GM19324 (cell line): ENCODE data around the gene PADI4.

ENCODE experiments used
- ATAC-seq: cut with Tn5 transposase; IDR thresholded peaks from one replicate; pipeline ENCODE4 v1.9.1; 2021; ENCODE audit warnings: mild to moderate bottlenecking, moderate library complexity; ENCODE audit not compliant: unreplicated experiment, low FRiP score

Gene PADI4, protein sequence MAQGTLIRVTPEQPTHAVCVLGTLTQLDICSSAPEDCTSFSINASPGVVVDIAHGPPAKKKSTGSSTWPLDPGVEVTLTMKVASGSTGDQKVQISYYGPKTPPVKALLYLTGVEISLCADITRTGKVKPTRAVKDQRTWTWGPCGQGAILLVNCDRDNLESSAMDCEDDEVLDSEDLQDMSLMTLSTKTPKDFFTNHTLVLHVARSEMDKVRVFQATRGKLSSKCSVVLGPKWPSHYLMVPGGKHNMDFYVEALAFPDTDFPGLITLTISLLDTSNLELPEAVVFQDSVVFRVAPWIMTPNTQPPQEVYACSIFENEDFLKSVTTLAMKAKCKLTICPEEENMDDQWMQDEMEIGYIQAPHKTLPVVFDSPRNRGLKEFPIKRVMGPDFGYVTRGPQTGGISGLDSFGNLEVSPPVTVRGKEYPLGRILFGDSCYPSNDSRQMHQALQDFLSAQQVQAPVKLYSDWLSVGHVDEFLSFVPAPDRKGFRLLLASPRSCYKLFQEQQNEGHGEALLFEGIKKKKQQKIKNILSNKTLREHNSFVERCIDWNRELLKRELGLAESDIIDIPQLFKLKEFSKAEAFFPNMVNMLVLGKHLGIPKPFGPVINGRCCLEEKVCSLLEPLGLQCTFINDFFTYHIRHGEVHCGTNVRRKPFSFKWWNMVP

DNA sequence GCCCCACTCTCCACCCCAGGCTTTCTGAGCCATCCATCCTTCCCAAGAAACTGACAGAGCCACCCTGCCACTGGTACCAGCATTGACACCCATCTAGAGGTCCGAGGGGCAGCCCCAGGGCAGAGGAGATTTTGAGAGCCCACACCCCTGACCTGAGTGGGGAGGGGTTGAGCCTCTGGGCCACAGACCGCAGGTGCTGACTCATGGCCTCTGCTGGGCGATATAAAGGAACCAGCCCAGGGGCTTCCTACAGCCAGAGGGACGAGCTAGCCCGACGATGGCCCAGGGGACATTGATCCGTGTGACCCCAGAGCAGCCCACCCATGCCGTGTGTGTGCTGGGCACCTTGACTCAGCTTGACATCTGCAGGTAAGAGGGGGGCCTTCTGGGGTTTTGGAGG, at the start of gene PADI4:
Gene PADI4 (plus strand): TSS at position 252 of the 400 bp plus-strand sequence. CDS start 26 bp downstream, at position 278.
- ATAC-seq, result no peak

DNA sequence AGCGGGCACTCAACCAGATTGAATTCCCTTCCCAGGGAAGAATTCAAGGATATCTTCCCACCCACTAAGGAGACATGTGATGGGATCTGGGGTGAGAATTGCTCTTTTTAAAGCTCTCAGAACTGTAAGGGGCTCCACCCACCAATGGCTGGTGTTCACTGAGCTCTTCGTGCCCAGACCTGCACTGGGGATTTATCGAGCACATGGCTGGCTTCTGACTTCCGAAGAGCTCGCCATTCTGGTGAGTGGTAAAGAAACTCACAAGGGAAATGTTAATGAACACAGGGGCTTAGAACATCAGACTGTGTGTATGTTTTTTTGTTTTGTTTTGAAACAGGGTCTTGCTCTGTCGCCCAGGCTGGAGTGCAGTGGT, 49.3 kb upstream of the PADI4 start:
- no peak for ATAC-seq

DNA sequence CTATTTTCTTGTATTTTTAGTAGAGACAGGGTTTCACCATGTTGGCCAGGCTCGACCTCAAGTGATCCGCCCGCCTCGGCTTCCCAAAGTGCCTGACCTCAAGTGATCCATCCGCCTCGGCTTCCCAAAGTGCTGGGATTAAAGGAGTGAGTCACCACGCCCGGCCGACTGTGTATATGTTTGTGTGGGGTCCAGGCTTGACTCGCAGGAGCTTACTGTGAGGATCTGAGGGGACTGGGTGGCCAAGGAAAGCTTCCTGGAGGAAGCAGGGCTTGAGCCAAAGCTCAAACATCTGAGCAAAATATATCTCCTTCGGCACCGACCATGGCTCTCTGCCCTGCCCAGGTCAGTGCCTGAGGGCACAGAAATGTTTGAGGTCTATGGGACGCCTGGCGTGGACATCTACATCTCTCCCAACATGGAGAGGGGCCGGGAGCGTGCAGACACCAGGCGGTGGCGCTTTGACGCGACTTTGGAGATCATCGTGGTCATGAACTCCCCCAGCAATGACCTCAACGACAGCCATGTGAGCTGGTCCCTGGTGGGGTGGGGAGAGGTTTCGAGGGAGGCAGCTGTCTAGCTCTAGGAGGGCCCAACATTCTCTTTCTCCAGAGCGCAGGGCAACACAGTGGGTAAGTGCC, 48.6 kb upstream of the PADI4 start:
- ATAC-seq, result no peak

DNA sequence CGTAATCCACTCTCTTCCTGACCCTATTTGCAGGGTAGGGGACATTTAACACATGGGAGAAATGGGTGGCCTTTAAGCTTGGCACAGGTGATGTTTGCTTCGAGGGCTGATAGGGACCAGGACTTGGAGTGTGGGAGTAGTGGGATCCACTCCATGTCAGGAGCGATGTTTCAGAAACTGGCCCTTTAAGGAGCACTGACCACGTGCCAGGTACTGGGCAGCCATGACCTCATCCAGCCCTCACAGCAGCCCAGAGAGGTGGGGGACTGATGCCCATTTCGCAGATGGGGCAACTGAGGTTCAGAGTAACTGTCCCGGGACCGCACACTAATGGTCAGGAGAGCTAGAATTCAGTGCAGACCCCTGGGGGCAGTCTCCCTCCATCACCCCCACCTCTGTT, 47.7 kb upstream of the PADI4 start:
- ATAC-seq, result no peak

DNA sequence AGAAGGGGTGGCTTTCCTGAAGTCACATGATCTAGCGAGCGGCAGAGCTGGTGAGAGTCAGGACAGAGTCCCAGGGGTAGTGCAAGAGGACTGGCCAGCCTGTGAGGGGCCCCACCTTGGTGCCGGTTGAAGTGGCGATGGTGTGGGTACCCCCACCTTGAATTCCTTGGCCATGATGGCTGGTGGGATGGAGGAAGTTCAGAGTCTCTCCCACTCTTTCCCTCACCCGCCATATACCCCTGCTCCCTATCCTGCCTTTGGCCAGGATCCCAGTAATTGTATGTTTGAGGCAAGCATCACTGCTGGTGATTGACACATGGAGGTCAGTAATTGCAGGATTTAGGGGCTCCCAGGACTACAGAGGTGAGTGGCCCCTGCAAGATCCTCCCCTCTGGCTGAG, 47.3 kb upstream of the PADI4 start:
- ATAC-seq, result no peak

DNA sequence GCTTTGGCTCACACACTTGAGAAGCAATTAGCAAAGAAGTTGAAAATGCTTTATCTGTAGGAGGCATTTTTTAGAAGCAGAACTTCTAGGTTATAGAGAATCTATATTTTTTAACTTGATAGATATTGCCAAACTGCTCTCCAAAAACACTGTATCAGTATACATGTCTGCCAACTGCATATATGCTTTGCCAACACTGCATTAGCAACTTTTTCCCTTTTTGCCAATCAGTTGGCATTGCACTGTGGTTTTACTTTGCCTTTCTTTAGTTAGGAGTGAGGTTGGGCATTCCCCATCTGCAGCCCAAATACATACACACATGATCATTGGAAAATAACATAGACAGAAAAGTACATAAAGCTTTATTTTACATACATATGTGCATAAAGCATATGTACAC, 44.1 kb upstream of the PADI4 start:
- ATAC-seq, result no peak

DNA sequence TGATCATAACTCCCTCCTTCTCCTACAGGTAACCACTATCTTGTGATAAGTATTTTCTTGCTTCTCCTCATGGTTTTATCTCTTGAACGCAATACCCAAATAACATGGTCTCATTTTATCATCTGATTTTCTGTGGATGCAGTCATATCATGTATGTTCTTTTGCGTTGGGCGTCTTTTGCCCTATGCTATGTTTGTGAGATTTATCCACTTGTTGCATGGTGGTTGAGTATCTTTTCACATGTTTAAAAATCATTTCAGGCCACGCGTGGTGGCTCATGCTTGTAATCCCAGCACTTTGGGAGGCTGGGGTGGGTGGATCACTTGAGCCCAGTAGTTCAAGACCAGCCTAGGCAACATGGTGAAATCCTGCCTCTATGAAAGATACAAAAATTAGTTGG, 43.5 kb upstream of the PADI4 start:
- no peak for ATAC-seq

DNA sequence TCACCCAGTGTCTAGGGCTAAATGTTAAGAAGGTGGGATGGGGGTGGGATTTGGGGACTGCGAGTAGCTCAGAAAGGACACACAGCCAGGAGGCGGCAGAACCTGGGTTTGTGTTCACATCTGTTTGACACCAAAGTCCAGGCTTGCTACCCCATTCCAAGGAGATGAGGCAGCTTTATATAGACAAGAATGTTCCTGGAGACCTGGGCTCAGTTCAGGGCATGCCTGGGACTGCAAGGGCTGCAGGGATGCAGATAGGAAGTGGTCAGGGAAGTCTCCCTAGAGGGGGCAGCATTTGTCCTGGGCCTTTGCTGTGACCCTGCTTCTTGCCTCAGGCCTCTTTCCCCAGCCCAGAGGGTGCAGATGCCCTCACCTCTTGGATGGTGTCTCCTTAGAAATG, 42.8 kb upstream of the PADI4 start:
- ATAC-seq, result no peak

DNA sequence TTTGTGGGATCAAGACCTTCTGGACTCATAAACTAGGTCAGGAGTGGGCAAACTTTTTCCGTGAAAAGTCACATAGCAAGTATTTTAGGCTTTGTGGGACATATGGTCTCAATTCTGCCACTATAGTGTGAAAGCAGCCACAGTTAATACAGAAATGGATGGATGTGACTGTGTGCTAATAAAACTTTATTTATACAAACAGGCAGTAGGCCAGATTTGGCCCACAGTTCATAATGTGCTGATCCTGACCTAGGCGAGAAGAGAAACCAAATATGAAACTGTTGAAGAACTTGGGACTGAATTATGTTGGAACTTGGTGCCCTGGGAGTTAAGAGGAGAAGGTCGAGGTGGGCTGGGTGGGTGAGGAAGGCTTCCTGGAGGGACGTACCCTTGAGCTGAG, 42.0 kb upstream of the PADI4 start:
- ATAC-seq, result no peak

DNA sequence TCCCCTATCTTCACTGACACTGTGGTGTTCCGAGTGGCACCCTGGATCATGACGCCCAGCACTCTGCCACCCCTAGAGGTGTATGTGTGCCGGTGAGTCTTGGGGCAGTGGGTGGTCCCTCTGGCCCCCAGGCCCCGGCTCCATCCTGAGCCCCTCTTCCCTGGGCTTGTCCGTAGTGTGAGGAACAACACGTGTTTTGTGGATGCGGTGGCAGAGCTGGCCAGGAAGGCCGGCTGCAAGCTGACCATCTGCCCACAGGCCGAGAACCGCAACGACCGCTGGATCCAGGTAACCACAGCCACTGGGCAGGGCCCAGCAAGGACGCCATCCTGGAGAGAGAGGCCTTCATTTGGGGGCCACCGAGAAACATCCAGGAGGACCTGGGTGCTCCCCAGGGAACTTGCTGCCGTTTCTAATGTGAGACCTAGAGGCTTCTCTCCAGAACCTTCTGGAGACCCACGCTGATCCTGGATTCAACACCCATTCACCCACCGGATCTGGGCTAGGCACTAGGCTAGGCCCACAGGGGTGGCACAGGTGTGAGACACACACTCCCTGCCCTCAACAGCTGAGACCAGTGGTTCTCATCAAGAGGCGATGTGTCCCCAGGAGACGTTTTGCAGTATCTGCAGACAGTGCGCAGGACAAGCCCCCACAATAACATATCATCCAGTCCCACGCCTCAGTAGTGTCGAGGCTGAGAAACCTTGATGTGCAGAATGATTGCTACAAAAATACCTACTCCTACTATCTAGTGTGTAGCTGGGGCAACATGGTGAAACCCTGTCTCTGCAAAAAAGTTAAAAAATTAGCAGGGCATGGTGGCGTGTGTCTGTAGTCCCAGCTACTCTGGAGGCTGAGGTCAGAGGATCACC, 36.9 kb upstream of the PADI4 start:
- no peak for ATAC-seq

DNA sequence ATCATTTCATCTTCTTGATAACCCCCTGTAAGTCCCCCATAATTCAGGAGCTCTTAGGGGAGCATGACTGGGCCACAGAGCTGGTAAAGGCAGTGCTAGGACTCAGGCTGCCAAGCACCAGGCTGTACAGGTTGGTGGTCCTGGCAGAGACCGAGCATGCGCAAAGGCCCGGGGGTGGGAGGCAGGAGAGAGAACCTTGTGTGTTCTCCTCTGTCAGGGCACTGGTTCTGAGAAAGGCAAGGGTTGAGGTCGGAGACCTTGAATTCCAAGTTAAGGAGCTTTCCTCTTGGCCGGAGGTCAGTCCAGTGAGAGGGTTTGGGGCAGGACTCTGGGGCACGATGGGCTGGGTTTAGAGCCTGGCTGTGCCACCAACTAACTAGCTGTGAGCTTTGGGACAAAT, 35.9 kb upstream of the PADI4 start:
- ATAC-seq, result no peak

DNA sequence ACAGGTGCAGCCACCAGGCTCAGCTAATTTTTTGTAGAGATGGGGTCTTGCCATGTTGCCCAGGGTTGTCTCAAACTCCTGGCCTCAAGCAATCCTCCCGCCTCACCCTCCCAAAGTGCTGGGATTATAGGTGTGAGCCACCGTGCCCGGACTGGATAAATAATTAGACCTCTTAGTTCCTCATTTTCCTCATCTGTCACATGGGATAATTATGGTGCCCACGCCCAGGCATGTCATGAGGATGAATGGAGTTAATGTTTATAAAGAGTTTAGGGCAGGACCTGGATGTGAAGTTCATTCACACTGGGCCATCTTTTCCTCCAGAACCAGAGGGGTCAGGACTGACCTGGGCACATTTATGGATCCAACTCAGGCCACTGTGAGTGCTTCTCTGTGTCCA, 35.4 kb upstream of the PADI4 start:
- ATAC-seq, result no peak

DNA sequence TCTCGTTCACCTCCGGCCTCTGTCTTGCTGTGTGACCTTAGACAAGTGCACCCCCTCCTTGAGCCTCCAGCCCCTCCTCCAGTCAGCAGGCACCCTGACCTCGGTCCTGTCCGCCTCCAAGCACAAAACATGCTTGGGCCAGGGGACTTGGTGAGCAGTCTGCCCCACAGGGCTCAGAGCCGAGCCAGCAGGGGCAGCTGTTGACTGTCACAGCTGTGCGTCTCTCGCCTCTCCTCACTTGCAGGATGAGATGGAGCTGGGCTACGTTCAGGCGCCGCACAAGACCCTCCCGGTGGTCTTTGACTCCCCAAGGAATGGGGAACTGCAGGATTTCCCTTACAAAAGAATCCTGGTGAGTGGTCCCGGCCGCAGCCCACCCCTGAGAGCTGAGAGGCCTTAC, 34.9 kb upstream of the PADI4 start:
- no peak for ATAC-seq

DNA sequence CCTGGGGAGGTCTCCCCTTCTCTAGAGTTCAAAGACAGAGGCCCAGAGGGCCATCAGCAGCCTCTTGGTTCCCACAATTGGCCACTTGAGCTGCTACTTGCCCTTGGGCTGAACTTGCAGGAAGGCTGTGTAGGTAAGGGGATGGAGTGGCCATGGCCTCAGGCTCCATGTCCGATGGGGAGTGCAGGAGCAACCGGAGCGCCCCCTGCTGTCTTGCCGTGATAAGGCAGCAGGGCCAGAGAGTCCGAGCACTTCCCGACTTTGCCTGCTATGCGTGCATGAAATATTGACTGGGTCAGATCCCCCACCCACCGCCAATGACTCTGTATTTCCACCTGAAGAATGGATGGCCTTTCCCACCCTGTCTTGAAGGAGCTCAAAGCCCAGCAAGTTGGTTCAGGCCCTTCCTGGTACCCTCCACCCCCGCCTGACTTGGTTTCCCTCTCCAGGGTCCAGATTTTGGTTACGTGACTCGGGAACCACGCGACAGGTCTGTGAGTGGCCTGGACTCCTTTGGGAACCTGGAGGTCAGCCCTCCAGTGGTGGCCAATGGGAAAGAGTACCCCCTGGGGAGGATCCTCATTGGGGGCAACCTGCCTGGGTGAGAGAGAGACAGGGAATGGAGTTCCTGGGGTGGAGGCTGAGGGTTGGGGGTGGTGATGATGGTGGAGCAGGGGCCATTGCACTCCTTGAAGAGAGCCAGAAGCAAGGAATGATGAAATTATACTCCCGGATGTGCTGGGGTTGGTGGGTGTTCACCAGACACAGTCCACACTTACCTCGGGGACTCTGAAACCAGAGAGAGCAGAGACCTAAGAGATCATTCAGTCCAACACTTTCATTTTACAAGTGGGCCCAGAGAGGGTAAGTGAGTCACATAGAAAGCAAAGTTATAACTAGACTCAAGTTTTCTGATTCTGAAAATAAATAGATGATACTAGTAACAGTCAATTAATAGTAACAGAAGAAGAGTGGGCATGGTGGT, 33.5 kb upstream of the PADI4 start:
- no peak for ATAC-seq

DNA sequence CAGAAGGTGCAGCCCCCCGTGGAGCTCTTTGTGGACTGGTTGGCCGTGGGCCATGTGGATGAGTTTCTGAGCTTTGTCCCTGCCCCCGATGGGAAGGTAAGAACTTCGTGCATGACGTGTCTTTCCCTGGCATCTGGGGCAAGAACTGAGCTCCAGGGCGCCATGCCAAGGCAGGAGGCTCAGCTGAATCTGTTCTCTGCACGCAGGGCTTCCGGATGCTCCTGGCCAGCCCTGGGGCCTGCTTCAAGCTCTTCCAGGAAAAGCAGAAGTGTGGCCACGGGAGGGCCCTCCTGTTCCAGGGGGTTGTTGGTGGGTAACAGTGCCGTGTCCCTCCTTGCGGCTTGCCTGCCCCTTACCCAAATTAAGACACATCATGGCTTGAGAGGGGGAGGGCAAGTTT, 31.4 kb upstream of the PADI4 start:
- no peak for ATAC-seq

DNA sequence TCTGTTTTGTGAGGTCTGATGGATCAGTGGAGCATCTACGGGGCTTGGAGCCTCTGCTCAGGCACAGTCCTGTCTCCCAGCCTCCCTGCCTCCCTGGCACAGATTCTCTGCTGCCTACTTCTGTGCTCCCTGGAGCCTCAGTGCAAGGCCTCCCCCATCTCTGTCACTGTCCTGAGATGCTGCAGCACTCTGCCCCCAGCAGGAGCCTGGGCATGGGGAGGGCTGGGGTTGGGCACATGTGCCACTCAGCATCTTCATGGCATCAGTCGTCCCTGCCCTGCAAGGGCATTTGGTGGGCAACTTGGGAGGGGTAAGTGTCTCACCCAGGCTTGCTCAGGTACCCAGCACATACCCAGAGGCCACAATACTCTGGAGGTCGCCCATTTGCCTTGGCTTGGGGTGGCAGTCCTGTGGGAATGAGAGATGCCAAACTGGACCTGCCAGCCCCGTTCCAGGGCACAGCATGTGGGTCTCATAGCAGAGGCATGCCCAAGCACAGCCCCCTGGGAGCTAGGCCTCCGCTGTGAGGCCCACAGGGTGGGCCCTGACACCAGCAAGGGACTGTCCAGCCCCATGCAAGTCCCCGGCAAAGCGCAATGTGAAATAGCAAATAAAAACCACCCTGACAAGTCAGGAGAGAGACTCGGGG, 30.4 kb upstream of the PADI4 start:
- ATAC-seq, result no peak

DNA sequence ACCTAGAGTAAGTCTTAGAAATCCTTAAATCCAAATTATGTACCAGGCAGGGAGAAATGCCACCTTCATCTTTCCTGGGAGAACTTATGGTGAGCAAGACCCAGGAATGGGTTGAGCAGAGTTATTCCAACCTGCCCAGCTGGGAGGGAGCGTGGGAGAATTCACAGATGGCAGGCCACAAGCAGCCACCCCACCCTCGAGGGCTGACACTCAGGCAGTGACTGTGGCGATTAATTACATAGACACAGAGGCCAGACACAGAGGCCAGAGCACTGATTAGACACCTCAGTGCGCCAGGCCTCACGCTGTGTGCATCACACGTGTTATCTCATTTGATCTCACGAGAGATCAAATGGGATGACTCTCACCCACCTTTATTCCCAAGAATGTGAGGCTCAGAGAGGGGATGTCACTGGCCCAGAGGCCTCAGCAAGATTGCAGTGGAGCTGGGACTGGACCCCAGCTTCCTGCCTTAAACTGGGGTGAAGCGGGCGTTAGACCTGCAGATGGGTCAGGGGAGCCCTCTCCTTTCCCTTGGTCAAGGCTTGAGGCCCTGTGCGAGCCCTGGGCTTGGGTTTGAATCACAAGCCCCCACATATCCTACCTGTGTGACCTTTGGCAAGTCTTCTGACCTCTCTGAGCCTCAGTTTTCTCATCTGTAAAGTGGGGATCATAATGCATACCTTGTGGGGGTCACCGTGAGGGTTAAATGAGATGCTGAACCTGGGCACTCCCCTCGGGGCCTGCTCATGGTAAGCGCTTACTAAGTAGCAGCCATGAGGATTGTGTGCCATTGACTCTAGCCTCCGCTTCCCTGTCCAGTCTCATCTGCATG, 28.8 kb upstream of the PADI4 start:
- no peak for ATAC-seq

DNA sequence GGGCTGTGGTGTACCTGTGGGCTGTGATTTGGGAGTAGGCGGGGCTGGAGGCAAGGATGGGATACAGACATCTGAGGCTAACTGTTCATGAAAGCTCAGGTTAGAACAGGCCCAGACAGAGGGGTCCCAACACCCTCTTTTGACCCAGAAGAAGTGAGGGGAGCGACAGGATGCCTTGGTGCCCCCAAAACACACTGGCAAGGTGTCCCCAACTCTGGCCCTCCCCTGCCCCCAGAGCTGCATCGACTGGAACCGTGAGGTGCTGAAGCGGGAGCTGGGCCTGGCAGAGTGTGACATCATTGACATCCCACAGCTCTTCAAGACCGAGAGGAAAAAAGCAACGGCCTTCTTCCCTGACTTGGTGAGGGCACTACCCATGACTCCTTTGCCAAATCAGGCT, 27.6 kb upstream of the PADI4 start:
- ATAC-seq, result no peak
